OCI-LY7 (cell line): ENCODE data around the gene CELF4. TPM values are rescaled to one million over a fixed set of nuclear protein-coding genes. Genes with fewer than 3 reads are reported as not detected.

Experiments used
- BruUV-seq: library from RNA; stranded (reverse); fragments of 400-500 nt; replicated peaks from 2 replicates; lab custom pipeline; 2021; lab: Mats Ljungman, UMichigan
- CTCF ChIA-PET: fragments of 300-600 bp; sonication (Branson Sonifier 250); formaldehyde crosslinking; loops from one replicate; lab custom pipeline; 2022; ENCODE audit warnings: antibody characterized with exemption; ENCODE audit not compliant: unreplicated experiment; lab: Charles Lee
- POLR2A ChIA-PET: fragments of 300-600 bp; sonication (Branson Sonifier 250); formaldehyde crosslinking; loops from one replicate; lab custom pipeline; 2022; ENCODE audit warnings: antibody characterized with exemption; lab: Charles Lee
- DNase-seq: peaks from one replicate; pipeline ENCODE4 v3.0.0-alpha.2; 2015; ENCODE audit warnings: low spot score
- H2AFZ ChIP-seq: fragments of 200-600 bp; sonication (generic), shearing (Covaris generic); 2 replicates; pipeline ENCODE4 v1.6.1; 2014; ENCODE audit warnings: mild to moderate bottlenecking, antibody characterized with exemption, low read length, moderate library complexity
- H3K27ac ChIP-seq: fragments of 200-600 bp; sonication (generic); 2 replicates; pipeline ENCODE4 v1.5.1; 2014; ENCODE audit warnings: mixed run types, low read depth, mild to moderate bottlenecking, moderate library complexity, low read length, inconsistent platforms; ENCODE audit not compliant: poor library complexity, severe bottlenecking
- H3K36me3 ChIP-seq: fragments of 200-600 bp; sonication (generic); 2 replicates; pipeline ENCODE4 v1.6.1; 2014; ENCODE audit warnings: mild to moderate bottlenecking, antibody characterized with exemption, low read length, moderate library complexity, mixed read lengths; ENCODE audit not compliant: insufficient read depth
- H3K4me1 ChIP-seq: fragments of 200-600 bp; sonication (generic); 2 replicates; pipeline ENCODE4 v1.5.1; 2014; ENCODE audit warnings: mild to moderate bottlenecking, low read length; ENCODE audit not compliant: insufficient read depth, poor library complexity, severe bottlenecking
- H3K4me2 ChIP-seq: fragments of 200-600 bp; sonication (generic); 2 replicates; pipeline ENCODE4 v1.6.1; 2014; ENCODE audit warnings: mild to moderate bottlenecking, low read length
- H3K4me3 ChIP-seq: fragments of 200-600 bp; sonication (generic); 2 replicates; pipeline ENCODE4 v1.5.1; 2014; ENCODE audit warnings: mild to moderate bottlenecking, low read depth, low read length; ENCODE audit not compliant: poor library complexity, severe bottlenecking
- H3K79me2 ChIP-seq: fragments of 200-600 bp; sonication (generic); 2 replicates; pipeline ENCODE4 v1.6.1; 2016; ENCODE audit warnings: low read depth, mild to moderate bottlenecking, low read length, moderate library complexity, mixed read lengths; ENCODE audit not compliant: insufficient read depth
- H3K9me2 ChIP-seq: fragments of 200-600 bp; sonication (generic); 2 replicates; pipeline ENCODE4 v1.6.1; 2016; ENCODE audit warnings: mild to moderate bottlenecking, low read length, mixed read lengths; ENCODE audit not compliant: insufficient read depth
- H3K9me3 ChIP-seq: fragments of 200-600 bp; sonication (generic); 2 replicates; pipeline ENCODE4 v1.6.1; 2014; ENCODE audit warnings: mild to moderate bottlenecking, mixed run types, low read length, mixed read lengths
- H4K20me1 ChIP-seq: fragments of 200-600 bp; sonication (generic); 2 replicates; pipeline ENCODE4 v1.6.1; 2014; ENCODE audit warnings: mild to moderate bottlenecking, antibody characterized with exemption, low read length, moderate library complexity, mixed read lengths; ENCODE audit not compliant: insufficient read depth
- CTCF ChIP-seq: fragments of 200-600 bp; sonication (generic); conservative IDR thresholded peaks from 2 replicates; pipeline ENCODE4 v1.5.1; 2014; ENCODE audit warnings: mild to moderate bottlenecking, antibody characterized with exemption, low read length, moderate library complexity, mixed read lengths
- EZH2phosphoT487 ChIP-seq: fragments of 200-600 bp; sonication (generic); IDR thresholded peaks from 2 replicates; pipeline ENCODE4 v1.6.1; 2018; ENCODE audit warnings: low read depth, borderline replicate concordance, mild to moderate bottlenecking, mixed run types, antibody characterized with exemption, low read length, moderate library complexity, mixed read lengths
- intact Hi-C: fragments of 100-400 bp; cut with micrococcal nuclease; formaldehyde crosslinking; loops from one replicate; pipeline ENCODE4 v1.10.0; 2022; ENCODE audit not compliant: unreplicated experiment
- total RNA-seq, 2 experiments: library from RNA; depleted of rRNA in 1 of 2; stranded (reverse); fragments of >200 nt in 1 of 2; shearing (Covaris generic) in 1 of 2; gene quantifications; 2 replicates each; pipeline ENCODE4 v1.2.3, GENCODE V29; 2014 to 2022

The CELF4 gene
- total RNA-seq, 2 experiments from 2014 or later = not detected

- Histone ChIP-seq H3K9me3 (no peaks in the 10 kb centered on the region), H3K4me1 (no peaks in the 10 kb centered on the region), H2AFZ (no peak overlapping the region), H3K4me2 (no peak overlapping the region), H3K9me2 (no peaks in the 10 kb centered on the region), H3K27ac (no peak overlapping the region), H4K20me1 (no peaks in the 10 kb centered on the region), H3K4me3 (no peak overlapping the region), H3K36me3 (no peaks in the 10 kb centered on the region), H3K79me2 (no peaks in the 10 kb centered on the region)
- no TSS peak for BruUV-seq
- intact Hi-C loops = no loop called here
- ChIA-PET CTCF (no interaction called here), POLR2A (interaction anchor here (0.9 kb wide), 1 partner anchor 28 kb away, joined by 3 read pairs; no protein-coding TSS in a partner anchor)
- TF ChIP-seq EZH2phosphoT487 (no peak), CTCF (no peak)
- DNase-seq = no peak
Observed at GRCh38 chr18:37482433-37482832, 83.2 kb downstream of the CELF4 start.

- no peaks in the 10 kb centered on the region for H3K36me3 ChIP-seq
- POLR2A ChIA-PET = interaction anchor here (0.9 kb wide), 1 partner anchor 28 kb away, joined by 3 read pairs; no protein-coding TSS in a partner anchor
- no peaks in the 10 kb centered on the region for H4K20me1 ChIP-seq
- H3K9me3 ChIP-seq = no peaks in the 10 kb centered on the region
- no peaks in the 10 kb centered on the region for H3K79me2 ChIP-seq
- TF ChIP-seq EZH2phosphoT487 = no peak
- TF ChIP-seq CTCF = no peak
- no peak for DNase-seq
- CTCF ChIA-PET = no interaction called here
- H3K27ac ChIP-seq = no peak overlapping the region
- H3K9me2 ChIP-seq = no peaks in the 10 kb centered on the region
- intact Hi-C loops = no loop called here
- no peak overlapping the region for H3K4me2 ChIP-seq
- H3K4me1 ChIP-seq = no peaks in the 10 kb centered on the region
- no TSS peak for BruUV-seq
- no peak overlapping the region for H3K4me3 ChIP-seq
- H2AFZ ChIP-seq = no peak overlapping the region
Observed at GRCh38 chr18:37482002-37482401, 83.6 kb downstream of the CELF4 start.

GRCh38 chr18:37481491-37481890 is 84.1 kb downstream of the CELF4 start:
- intact Hi-C loops = no loop called here

More at GRCh38 chr18:37481491-37481890, 84.1 kb downstream of the CELF4 start:
- Histone ChIP-seq H3K9me2 (no peaks in the 10 kb centered on the region), H3K4me3 (no peak overlapping the region), H4K20me1 (no peaks in the 10 kb centered on the region), H3K4me2 (no peak overlapping the region), H3K27ac (no peak overlapping the region), H3K36me3 (no peaks in the 10 kb centered on the region), H2AFZ (no peak overlapping the region), H3K4me1 (no peaks in the 10 kb centered on the region), H3K79me2 (no peaks in the 10 kb centered on the region), H3K9me3 (no peaks in the 10 kb centered on the region)
- ChIA-PET CTCF (no interaction called here), POLR2A (interaction anchor here (1.0 kb wide), 1 partner anchor 14 kb away, joined by 4 read pairs; no protein-coding TSS in a partner anchor)
- TF ChIP-seq CTCF (no peak), EZH2phosphoT487 (no peak)
- no peak for DNase-seq
- BruUV-seq = no TSS peak
